Stimulated activated CD8-positive, alpha-beta memory T cell treated with anti-CD3 and anti-CD28 coated beads, Interleukin-4, amount 100 ng/mL, for 48 hours (primary cell): ENCODE measurements around the gene CDK3.

Source experiments
- DNase-seq: peaks from one replicate; pipeline ENCODE4 v3.0.0-alpha.2; 2020

The CDK3 gene

DNA sequence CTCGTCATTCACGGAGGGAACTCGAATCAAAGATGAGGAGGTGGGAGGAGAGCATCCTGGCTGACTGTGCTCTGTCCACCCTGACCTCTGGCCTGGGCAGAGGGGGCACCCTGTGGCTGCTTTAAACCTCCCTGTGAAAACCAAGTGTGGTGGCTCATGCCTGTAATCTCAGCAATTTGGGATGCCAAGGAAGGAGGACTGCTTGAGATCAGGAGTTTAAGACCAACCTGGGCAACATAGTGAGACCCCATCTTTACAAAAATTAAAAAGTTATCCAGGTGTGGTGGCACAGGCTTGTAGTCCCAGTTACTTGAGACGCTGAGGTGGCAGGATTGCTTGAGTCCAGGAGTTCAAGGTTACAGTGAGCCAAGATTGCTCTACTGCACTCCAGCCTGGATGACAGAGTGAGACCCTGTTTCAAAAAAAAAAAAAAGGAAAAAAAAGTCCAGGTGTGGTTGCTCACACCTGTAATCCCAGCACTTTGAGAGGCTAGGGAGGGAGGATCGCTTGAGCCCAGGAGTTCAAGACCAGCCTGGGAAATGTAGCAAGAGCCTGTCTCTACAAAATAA lies 5.8 kb upstream of the CDK3 start:
- no peak for DNase-seq

DNA sequence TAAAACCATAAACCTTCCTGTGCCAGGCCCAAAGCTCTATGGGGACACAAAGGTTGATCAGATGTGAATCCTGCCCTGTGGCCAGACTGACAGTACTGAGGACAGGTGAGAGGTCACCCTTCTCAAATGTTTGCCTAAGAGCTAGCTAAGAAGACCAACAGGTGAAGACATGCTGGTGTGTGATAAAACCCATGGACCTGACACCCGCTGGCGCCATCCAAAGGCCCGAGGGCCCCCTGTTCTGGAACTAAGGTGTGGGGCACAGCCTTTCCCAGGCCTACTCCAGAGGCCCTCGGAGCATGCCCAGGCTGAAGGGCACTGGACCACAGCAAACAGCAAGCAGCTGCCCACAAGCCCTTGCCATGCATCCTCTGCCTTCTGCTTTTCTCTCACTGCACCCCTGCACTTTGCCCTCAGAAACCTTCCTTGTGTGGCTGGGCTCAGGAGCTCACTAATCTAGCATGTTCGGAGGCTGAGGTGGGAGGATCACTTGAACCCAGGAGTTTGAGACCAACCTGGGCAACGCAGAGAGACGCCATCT lies 5.2 kb upstream of the CDK3 start:
- DNase-seq: no peak

DNA sequence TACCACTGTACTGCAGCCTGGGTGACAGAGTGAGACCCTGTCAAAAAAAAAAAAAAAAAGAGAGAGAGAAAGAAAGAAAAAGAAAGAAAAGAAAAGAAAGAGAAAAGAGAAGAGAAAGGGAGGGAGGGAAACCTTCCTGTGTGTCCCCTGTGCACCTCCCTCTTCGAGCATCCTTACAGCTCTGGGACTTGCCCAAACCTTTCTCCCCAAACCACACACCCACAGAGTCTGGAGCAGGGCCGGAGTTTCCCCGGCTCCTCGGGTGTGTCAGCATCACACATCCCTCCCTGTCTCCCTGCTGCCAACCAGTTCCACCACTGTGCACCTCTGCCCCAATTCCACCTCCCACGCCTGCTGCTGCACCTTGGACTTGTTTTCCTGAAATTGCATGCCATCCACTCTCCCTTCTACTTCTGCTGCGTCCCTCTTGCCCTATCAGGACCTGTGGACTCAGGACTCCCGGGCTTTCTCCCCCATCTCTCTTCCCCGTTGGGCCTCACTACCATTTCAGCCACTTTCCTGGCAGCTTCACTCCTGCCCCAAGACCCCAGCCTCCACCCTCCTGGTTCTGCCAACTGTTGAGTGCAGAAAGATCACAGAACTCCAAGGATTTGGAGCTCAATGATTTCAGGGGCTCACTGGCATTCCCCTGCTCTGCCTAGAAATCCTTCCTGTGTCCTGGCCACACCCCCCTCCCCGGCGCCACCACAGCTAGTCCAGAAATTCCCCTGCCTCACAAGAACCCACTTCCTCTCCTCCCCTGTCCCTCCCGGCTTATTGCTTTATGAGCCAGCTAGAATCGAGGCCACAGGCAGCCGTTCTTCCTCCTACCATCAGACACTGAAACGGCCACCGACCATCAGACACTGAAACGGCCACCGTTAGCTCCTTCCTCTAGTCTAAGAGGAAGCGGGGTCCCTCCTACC lies 3.7 kb upstream of the CDK3 start:
- peak; percentile 51 for DNase-seq

DNA sequence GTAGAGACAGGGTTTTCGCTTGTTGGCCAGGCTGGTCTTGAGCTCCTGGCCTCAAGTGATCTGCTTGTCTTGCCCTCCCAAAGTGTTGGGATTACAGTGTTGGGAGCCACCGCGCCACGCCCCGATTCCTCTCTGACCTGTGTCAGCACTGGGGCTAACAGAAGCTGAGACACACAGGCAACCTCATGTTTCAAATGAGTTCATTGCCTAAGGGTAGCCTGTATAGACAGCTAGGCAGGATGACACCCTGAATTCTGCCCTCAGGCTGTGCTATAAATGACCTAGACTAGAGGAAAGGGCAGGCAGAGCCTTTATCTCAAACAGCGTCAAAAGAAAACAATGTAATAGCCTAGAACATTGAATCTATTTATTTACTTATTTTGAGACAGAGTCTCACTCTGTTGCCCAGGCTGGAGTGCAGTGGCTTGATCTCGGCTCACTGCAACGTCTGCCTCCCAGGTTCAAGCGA lies 2.3 kb upstream of the CDK3 start:
- no peak for DNase-seq

DNA sequence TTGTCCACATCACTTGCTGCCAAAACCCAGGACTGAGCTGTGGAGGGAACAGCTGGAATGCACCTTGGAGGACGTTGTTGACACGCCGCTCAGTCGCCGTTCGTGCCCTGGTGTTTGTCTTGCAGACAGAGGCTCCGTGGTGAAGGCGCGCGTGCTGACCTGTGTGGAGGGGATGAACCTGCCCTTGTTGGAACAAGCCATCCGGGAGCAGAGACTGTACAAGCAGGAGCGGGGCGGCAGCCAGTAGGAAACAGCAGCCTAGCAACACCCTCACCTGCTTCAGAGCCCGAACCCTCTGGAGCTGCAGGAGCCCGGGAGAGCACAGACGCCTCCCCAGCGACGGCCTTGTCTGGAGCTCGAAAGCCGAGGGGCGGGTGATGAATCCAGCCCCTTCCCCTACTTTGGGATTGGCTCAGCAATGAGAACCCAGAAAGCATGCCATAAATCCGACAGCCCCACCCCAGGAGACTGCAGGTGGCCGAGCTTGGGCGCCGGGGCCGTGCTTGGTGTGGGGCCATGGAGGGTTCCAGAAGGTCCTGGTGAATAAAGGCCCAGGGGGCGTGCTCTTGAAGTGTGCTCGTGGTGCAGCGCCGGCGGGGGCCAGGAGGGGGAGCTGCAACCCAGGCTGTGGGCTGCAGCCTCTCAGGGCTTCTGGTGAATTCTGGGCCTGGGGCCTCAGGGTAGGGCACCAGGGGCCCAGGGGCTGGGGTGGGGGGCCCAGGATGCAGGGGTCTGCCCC lies 470 bp upstream of the CDK3 start:
- peak; percentile 85 for DNase-seq

DNA sequence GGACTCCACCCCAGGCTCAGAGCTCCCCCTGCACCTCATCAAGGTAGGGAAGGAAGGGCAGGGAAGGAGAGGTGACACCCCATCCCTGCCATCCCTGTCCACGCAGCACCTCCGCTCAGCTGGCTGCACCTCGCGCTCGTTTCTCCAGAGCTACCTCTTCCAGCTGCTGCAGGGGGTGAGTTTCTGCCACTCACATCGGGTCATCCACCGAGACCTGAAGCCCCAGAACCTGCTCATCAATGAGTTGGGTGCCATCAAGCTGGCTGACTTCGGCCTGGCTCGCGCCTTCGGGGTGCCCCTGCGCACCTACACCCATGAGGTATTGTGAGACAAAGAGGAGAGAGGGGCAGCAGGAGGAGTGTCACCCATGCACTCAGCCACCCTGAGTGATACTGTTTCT lies 1.4 kb downstream of the CDK3 start:
- no peak for DNase-seq

DNA sequence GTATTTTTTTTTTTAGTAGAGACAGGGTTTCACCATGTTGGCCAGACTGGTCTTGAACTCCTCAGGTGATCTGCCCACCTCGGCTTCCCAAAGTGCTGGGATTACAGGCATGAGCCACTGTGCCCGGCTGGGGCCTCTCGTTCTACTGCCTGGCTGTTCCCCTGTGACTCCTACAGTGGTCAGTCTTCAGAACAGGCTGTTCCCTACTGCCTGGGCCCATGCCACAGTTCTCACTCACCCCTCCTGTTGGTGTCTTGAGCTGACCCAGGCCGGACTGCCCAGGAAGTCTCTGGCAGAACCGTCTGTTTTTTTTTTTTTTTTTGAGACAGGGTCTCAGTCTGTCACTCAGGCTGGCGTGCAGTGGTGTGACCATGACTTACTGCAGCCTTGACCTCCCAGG lies 3.3 kb downstream of the CDK3 start:
- no peak for DNase-seq

DNA sequence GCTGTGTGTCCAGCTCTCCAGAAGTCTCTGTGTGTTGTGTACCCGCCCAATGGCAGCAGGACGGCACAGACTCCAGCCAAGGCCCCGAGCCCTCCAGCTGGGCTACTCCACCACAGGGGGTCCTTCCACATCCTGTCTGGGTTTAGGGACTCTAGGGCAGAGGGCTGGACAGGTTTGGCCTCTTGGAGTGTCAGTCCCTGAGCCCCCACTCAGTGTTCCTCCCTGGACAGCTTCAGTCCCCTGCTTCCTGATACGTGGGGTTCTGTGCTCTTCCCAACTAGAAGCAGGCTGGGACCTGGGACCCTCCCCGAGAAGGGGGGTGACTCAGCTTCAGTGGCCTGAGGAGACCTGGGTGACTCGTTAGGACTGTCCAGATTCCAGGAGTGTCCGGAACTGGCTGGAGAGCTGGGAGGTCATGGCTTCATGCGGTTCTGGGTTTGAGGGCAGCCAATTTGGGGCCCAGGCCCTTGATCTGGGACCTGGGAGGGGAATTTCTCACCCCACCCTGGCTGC lies 4.2 kb downstream of the CDK3 start:
- no peak for DNase-seq

DNA sequence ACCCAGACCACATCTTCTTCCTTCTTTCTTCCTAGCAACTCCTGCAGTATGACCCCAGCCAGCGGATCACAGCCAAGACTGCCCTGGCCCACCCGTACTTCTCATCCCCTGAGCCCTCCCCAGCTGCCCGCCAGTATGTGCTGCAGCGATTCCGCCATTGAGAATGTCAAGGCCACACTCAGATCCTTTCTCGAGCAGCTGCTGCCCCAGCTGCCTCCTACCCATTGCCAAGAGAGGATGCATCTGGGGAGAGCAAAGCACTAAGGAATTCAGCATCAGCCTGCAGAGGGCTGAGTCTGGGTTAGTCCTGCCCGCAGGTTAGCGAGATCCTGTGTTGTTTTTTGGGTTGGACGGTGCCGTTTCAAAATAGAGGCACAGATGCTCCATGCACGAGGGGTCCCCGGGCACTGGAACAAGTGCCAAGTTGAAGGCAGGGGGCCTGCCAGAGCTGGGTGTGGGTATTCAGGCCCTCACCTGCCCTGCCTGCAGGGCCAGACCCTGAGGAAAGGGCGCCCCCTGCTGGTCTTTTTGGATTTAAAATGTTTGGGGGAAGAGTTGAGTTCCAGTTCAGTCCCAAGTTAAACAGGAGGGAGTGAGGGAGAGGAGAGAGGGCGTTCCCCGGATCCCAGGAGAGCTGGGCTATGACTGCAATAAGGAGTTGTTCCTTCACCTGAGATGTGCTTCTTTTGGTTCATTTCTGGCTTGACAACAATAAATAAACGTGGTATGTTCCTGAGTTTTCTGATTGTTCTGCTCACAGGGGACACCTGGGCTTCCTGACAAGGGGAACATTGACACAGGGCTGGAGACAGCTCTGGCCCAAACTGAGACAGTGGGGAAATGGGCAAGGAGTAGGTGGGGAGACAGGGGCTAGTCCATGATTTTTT lies 4.9 kb downstream of the CDK3 start:
- peak; percentile 96 for DNase-seq

DNA sequence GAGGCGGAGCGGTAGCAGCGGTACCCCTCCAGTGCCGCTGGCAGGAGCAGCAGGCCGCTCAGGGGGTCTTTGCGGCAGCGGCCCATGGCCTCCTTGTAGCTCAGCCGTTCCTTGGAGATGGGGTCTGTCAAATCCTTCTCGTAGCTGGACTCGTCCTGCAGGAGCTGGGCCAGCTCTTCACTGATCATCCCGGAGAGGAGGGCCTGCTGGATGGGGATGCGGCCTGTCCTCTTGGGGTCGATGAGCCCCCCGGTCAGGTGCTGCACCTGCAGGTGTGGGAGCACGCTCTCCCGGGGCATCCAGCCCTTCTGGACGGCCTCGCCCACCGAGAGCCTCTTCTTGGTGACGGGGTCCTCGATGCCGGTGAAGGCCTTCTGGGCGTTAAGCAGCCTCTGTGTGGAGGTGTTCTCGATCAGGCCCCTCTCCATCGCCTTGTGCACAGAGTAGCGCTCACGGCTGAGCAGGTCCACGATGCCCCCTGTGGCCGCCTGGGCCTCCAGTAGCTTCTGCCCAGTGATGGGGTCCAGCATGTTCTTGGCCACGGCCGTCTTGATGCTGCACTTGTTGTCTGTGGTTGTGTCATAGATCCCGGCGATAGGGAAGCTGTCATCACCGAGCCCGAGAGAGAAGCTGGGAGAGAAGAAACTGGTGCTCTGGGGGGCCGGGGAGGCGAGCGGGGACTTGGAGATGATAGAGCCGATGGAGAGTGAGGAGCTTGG lies 6.6 kb downstream of the CDK3 start:
- no peak for DNase-seq

DNA sequence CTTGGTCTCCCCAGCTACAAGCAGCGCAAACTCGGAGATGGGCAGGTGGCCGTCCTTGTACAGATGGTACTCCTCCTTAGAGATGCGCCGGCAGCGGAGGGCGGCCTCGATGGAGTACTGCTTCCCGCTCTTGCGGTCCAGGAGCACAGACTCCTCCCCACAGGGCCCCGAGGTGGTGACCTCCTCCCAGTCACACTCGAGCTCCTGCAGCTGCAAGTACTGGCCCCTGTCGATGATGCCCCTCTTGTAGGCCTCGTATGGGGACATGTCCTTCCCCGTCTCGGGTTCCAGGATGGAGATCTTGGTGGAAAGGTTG lies 7.2 kb downstream of the CDK3 start:
- no peak for DNase-seq

DNA sequence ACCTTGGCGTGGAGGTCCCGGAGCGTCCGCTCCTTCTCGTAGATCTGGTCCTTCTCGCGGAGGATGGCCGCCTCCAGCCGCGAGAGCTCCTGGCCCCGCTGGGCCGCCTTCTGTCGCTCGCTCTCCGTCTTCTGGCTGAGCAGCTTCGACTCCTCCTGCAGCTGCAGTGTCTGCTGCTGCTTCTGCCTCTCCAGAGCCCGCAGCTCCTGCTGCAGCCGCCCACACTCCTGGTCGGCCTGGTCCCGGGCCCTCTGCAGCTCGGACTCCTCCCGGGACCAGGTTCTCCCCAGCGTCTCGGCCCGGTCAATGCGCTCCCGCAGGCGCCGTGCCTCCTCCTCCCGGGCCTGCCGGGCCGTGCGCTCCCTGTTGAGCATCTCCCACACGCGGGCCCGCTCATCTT lies 7.6 kb downstream of the CDK3 start:
- no peak for DNase-seq

DNA sequence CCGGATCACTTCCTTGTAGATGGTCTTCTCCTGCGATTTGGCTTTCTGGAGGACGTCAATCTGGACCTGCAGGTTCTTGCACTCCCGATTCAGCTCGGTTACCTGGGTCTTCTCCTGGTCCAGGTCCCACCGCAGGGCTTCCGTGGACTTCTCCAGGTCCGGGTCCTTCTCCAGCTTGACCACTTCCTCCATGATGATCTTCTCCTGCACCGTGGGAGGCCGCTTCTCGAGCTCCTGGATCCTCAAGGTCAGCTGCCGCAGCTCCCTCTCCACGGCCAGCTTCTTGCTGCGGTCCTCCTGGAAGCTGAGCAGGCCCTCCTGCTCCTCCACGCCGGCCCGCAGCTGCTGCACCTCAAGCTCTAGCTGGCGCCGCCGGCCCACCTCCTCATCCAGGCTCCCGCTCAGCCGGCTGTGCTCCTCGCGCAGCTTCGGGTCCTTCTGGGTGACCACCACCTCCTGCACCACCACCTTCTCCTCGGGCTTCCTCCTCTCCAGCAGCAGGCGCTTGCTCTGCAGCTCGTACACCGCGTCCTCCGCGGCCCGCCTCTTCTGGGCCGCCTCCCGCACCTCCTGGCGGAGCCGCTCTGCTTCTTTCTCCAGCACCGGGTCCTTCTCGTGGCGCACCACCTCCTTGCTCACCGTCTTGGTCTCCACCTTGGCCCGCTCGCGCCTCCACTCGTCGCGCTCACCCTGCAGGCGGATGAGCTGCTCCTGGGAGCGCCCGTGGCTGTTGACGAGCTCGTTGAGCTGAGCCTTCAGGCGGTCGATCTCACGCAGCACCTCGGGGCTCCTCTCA lies 8.2 kb downstream of the CDK3 start:
- DNase-seq: no peak

DNA sequence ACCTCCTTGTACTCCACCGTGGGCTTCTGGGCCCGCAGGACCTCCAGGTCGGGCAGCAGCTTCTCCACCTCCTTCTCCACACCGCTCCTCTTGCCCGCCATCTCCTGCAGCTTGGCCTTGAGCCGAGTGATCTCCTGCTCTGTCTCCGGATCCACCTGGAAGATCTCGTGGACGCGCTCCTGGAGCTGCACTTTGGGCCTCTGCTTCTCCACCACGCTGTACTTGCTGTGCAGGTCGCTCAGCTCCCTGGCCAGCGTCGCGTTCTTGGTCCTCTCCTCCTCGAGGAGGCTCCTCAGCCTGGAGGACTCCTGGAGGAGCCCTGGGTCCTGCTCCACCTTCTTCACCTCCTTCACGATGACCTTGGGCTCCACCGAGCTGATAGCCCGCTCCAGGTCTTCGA lies 8.8 kb downstream of the CDK3 start:
- DNase-seq: no peak

DNA sequence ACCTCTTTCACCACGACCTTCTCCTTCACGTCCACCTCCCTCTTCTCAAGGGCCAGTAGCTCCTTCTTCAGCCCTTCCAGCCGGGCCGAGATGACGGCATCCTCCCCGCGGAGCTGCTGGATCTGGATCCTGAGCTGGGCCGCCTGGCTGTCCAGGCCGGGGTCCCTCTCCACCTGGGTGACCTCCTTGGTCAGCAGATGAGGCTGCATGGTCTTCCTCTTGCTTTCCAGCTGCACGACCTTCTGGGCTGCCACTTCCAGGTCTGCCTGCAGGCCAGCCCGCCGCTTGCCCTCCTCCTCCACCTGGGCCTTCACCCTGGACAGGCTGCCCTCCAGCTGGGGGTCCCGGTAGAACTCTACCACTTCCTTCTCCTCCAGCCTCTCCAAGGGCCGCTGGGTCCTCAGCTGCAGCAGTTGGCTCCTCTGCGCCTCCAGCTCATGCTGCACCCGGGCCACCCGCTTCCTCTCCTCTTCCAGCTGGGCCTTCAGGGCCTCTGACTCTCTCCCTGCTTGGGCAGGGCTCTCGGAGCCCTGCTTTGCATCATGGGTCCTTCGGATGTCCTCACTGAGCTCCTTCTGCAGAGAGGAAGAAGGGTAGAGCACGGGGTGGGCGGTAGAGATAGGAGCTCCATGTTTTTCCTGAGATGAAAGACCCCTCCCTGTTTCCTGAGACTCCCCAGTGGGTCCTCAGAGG lies 9.5 kb downstream of the CDK3 start:
- DNase-seq: no peak

DNA sequence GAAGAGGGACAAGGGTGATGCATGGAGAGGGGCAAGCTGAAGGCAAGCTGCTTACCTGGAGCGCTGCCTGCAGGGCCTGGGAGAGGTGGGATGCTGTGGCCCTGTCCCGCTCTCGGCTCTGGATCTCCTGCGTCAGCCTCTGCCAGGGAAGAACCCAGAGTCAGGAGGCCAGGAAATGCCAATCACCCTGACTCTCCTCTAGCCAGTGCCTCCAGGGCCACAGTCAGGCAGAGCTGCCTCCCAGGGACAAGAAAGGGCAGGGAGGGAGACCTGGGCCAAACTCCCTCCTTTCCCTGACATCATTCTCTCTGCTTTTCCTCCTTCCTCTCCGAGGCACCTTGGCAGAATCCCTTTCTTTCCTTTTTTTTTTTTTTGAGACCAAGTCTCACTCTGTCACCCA lies 11.3 kb downstream of the CDK3 start:
- no peak for DNase-seq

DNA sequence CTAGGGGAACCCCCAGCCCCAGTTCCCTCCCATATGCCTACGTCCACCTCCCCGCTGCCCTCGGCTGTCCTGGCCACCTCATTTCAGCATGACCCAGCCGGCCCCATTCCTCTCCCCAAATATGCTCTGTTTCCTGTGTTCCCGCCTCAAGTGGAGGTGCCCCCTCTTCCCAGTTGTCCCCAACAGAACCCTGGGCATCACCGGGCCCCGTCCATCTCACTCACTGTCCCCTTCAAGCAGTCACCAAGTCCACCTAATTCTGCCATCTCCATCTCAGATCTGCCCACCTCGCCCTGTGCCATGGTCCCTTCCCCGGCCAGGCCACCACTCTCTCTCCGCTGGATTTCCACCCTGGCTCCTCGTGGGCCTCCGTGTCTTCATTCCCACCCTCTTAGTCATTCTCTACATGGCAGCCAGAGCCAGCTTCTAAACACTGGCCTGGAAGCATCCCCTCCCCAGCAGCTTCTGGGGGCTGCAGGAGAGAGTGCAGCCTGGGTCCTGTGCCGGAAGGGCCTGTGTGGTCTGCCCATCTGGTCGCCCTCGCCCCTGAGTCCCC lies 12.8 kb downstream of the CDK3 start:
- no peak for DNase-seq

DNA sequence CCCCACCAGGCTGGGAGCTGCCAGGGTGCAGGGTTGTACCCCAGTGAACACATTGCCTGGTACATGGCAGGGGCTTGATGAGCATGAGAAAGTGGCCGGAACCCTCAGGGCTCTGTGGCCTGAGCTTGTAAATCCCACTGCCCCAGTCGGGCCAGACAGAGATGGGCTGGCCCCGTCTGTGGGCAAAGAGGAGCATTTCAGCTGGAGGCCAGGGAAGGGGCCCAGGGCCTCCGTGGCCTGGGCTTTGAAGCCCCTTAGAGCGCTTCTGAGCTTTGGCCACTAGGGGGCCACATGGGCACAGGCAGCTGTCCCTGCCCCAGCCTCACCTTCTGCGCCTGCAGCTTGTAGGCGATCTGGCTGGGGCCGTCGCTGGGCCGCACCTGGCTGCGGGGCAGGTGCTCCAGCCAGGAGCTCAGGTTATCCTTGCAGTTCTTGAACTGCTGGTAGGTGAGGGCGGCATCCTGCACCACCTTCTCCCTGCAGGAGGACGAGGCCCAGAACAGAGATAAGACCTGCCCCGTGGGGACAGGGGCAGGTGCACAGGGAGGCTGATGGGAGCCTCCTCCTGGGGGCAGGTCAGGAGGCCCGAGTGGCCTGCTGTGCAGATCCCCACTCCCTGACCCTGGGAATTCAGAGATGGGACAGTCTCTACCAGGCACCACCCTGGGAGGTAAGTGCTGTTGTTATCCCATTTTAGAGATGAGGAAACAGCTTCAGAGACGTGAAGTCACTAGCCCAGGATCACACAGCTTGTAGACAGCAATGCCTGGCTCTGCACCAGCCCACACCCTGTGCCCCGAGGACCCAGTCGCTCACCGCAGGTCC lies 13.7 kb downstream of the CDK3 start:
- peak; percentile 86 for DNase-seq

DNA sequence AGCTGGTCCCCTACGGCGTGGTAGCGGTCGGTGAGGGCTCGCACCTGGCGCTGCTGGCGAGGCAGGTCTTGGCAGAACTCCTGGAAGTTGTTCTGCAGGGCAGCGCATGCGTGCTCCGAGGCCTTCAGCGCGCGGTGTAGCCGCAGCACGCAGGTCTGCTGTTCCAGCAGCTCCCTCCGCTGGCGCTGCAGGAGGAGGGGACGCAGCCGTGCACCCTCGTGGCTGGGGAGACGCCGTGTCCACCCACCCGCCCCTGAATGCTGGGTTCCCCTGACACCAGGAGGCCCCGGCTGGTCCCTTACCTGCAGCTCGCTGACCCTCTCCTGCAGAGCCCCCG lies 14.2 kb downstream of the CDK3 start:
- DNase-seq: no peak
